ENCODE results near the gene RNLS. TPM values are rescaled to one million over a fixed set of nuclear protein-coding genes. Genes with fewer than 3 reads are reported as not detected.

The RNLS gene
- total RNA-seq, 1 experiment from 2014 or later: 8.1 TPM

DNA sequence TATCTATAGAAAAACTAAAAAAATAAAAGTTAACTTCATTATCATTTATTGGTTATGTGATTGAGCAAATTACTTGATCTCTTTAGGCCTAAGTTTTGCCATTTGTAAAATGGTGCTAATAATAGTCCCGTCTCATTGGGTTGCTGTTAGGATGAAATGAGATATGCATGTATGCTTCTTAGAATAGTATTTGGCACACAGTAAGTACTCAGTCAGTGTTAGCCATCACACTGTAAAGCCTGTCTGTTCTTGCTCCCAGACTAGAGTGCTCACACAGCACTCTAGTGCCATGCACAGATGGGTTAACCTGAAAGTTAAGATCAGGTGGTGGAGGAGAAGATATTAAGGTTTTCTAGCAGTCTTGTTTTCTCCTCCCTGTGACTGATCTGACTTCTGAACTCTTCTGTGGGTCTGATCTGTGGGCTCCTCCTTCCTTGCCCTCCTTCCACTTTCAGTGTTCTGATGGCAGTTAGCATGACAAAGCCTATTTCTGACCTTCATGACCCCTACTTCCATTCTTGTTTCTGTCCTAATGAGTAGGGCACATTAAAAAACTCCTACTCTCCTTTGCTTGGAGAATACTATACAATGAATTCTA, 167.5 kb downstream of the RNLS start:
- Histone ChIP-seq H3K9me3 (ENCODE audit: low read depth, low read length, poor library complexity, severe bottlenecking) (no peaks in the 10 kb centered on the region), H3K27ac (ENCODE audit: low read depth, low read length, poor library complexity, severe bottlenecking) (no peak overlapping the region), H3K27me3 (replicated peaks; ENCODE audit: insufficient read depth, low read depth, low read length, poor library complexity) (no peaks in the 10 kb centered on the region), H3K4me3 (ENCODE audit: low read depth, low read length, poor library complexity, severe bottlenecking) (no peak overlapping the region), H3K4me1 (ENCODE audit: insufficient read depth, low read length, poor library complexity, severe bottlenecking) (no peaks in the 10 kb centered on the region), H3K36me3 (ENCODE audit: insufficient read depth, low read length, poor library complexity, severe bottlenecking) (no peaks in the 10 kb centered on the region)
- DNase-seq (ENCODE audit: low spot score): no peak
- TF ChIP-seq EZH2 (IDR thresholded peaks at IDR 0.05; ENCODE audit: borderline replicate concordance, low read depth, low read length, poor library complexity, severe bottlenecking): no peak
- TF ChIP-seq, protein P1, sequence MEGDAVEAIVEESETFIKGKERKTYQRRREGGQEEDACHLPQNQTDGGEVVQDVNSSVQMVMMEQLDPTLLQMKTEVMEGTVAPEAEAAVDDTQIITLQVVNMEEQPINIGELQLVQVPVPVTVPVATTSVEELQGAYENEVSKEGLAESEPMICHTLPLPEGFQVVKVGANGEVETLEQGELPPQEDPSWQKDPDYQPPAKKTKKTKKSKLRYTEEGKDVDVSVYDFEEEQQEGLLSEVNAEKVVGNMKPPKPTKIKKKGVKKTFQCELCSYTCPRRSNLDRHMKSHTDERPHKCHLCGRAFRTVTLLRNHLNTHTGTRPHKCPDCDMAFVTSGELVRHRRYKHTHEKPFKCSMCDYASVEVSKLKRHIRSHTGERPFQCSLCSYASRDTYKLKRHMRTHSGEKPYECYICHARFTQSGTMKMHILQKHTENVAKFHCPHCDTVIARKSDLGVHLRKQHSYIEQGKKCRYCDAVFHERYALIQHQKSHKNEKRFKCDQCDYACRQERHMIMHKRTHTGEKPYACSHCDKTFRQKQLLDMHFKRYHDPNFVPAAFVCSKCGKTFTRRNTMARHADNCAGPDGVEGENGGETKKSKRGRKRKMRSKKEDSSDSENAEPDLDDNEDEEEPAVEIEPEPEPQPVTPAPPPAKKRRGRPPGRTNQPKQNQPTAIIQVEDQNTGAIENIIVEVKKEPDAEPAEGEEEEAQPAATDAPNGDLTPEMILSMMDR (conservative IDR thresholded peaks at IDR 0.05; ENCODE audit: low read depth, low read length): no peak
- BruUV-seq (replicated peaks): no TSS peak
- intact Hi-C loops (cut with micrococcal nuclease; ENCODE audit: unreplicated experiment): no loop called here
- ChIA-PET POLR2A (ENCODE audit: low non-redundant PET) (no interaction called here), CTCF (no interaction called here)

DNA sequence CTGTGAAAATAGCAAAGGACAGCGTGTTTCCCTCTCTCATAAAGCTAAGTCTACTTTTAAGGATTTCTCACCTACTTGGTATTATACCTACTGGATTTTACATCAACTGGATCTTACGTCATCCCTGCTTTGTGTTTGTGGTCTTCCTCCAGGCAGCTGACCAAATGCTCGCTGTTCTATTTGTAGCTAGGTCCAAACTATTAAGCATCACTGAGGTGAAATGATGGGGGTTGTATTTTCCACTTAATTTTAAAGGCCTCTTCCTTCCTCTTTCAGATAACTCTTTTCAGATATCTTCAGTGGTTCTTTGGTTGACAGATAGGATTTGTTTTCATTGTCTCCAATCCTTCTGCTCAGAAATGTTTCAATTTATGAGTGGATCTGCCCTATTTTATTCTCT, 169.7 kb downstream of the RNLS start:
- TF ChIP-seq, protein P1 (conservative IDR thresholded peaks at IDR 0.05; ENCODE audit: low read depth, low read length): no peak
- TF ChIP-seq EZH2 (IDR thresholded peaks at IDR 0.05; ENCODE audit: borderline replicate concordance, low read depth, low read length, poor library complexity, severe bottlenecking): no peak
- no peaks in the 10 kb centered on the region for H3K27me3 ChIP-seq (replicated peaks; ENCODE audit: insufficient read depth, low read depth, low read length, poor library complexity)
- no peaks in the 10 kb centered on the region for H3K36me3 ChIP-seq (ENCODE audit: insufficient read depth, low read length, poor library complexity, severe bottlenecking)
- no peak overlapping the region for H3K4me3 ChIP-seq (ENCODE audit: low read depth, low read length, poor library complexity, severe bottlenecking)
- BruUV-seq (replicated peaks): no TSS peak
- no peak for DNase-seq (ENCODE audit: low spot score)
- no peak overlapping the region for H3K27ac ChIP-seq (ENCODE audit: low read depth, low read length, poor library complexity, severe bottlenecking)
- POLR2A ChIA-PET (ENCODE audit: low non-redundant PET): no interaction called here
- intact Hi-C loops (cut with micrococcal nuclease; ENCODE audit: unreplicated experiment): no loop called here
- no peaks in the 10 kb centered on the region for H3K4me1 ChIP-seq (ENCODE audit: insufficient read depth, low read length, poor library complexity, severe bottlenecking)
- no peaks in the 10 kb centered on the region for H3K9me3 ChIP-seq (ENCODE audit: low read depth, low read length, poor library complexity, severe bottlenecking)
- CTCF ChIA-PET: no interaction called here

DNA sequence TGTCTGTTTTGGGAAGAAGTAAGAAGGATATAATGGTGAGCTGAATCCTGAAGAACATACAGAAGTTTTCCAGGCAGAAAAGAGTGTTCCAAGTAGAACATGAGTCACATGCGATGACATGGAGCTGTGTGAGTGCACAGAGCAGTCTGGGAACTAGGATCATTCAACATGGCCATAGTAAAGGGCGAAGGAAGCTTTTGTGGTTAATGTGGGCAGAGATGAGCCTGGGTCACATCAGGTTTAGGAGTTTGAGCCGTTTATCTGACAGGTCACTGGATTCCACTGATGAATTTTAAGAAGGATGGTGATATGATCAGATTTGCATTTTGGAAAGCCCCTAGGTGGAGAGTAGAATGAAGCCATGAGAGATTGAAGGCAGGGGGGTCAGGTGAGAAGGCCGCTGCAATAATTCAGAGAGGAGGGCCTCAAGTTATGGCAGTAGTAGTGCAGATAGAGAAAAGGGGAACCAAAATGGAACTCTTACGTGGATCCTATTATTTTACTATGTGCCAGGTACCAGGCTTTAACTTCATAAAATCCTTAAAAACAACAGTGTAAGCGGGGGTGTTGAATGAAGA, 171.3 kb downstream of the RNLS start:
- no TSS peak for BruUV-seq (replicated peaks)
- intact Hi-C loops (cut with micrococcal nuclease; ENCODE audit: unreplicated experiment): no loop called here

More for the DNA sequence above, 171.3 kb downstream of the RNLS start:
- Histone ChIP-seq H3K27me3 (replicated peaks; ENCODE audit: insufficient read depth, low read depth, low read length, poor library complexity) (no peaks in the 10 kb centered on the region), H3K27ac (ENCODE audit: low read depth, low read length, poor library complexity, severe bottlenecking) (no peak overlapping the region), H3K4me3 (ENCODE audit: low read depth, low read length, poor library complexity, severe bottlenecking) (no peak overlapping the region), H3K36me3 (ENCODE audit: insufficient read depth, low read length, poor library complexity, severe bottlenecking) (no peaks in the 10 kb centered on the region), H3K4me1 (ENCODE audit: insufficient read depth, low read length, poor library complexity, severe bottlenecking) (no peaks in the 10 kb centered on the region), H3K9me3 (ENCODE audit: low read depth, low read length, poor library complexity, severe bottlenecking) (no peaks in the 10 kb centered on the region)
- DNase-seq (ENCODE audit: low spot score): no peak
- ChIA-PET POLR2A (ENCODE audit: low non-redundant PET) (no interaction called here), CTCF (no interaction called here)
- TF ChIP-seq EZH2 (IDR thresholded peaks at IDR 0.05; ENCODE audit: borderline replicate concordance, low read depth, low read length, poor library complexity, severe bottlenecking): no peak
- TF ChIP-seq, protein P1 (conservative IDR thresholded peaks at IDR 0.05; ENCODE audit: low read depth, low read length): no peak

Data from A673 (cell line).